Measurements from ENCODE around the gene LRRFIP1.

LRRFIP1 gene

GRCh38 chr2:237732070-237732469 lies 104.7 kb downstream of the LRRFIP1 start:
- Histone ChIP-seq H3K4me3 (no peak overlapping the region), H3K27ac (peak overlapping the region in 9 of 21 experiments; percentile 1 to 66 (median 49))

- no peak overlapping the region for H3K4me3 ChIP-seq
Observed at GRCh38 chr2:237732790-237733381, 105.5 kb downstream of the LRRFIP1 start.

GRCh38 chr2:237733677-237734300 lies 106.4 kb downstream of the LRRFIP1 start:
- Histone ChIP-seq H3K27ac (peak overlapping the region in 8 of 21 experiments; percentile 37 to 71 (median 52)), H3K4me3 (no peak overlapping the region)

More at GRCh38 chr2:237732790-237733381, 105.5 kb downstream of the LRRFIP1 start:
- H3K27ac ChIP-seq, result peak overlapping the region in 10 of 21 experiments; percentile 20 to 71 (median 50)

- Histone ChIP-seq H3K4me3 (no peak overlapping the region), H3K27ac (peak overlapping the region in 3 of 21 experiments; percentile 23 to 51 (median 43))
Observed at GRCh38 chr2:237734905-237735623, 107.7 kb downstream of the LRRFIP1 start.

GRCh38 chr2:237735798-237736197 lies 108.4 kb downstream of the LRRFIP1 start:
- H3K27ac ChIP-seq, result peak overlapping the region in 1 of 21 experiments; percentile 23
- H3K4me3 ChIP-seq, result no peak overlapping the region

- no peak overlapping the region for H3K4me3 ChIP-seq
- peak overlapping the region in 3 of 21 experiments; percentile 4 to 39 (median 35) for H3K27ac ChIP-seq
Observed at GRCh38 chr2:237736783-237737182, 109.4 kb downstream of the LRRFIP1 start.

- Histone ChIP-seq H3K27ac (peak overlapping the region in 3 of 21 experiments; percentile 4 to 39 (median 35)), H3K4me3 (no peak overlapping the region)
Observed at GRCh38 chr2:237737196-237737865, 109.9 kb downstream of the LRRFIP1 start.

GRCh38 chr2:237738255-237738654 lies 110.9 kb downstream of the LRRFIP1 start:
- Histone ChIP-seq H3K4me3 (no peak overlapping the region), H3K27ac (peak overlapping the region in 1 of 21 experiments; percentile 4)

- peak overlapping the region in 1 of 21 experiments; percentile 45 for H3K27ac ChIP-seq
Observed at GRCh38 chr2:237739101-237739500, 111.7 kb downstream of the LRRFIP1 start.

GRCh38 chr2:237742191-237742590 lies 114.8 kb downstream of the LRRFIP1 start:
- Histone ChIP-seq H3K4me3 (no peak overlapping the region), H3K27ac (peak overlapping the region in 1 of 21 experiments; percentile 52)

More at GRCh38 chr2:237739101-237739500, 111.7 kb downstream of the LRRFIP1 start:
- no peak overlapping the region for H3K4me3 ChIP-seq

- H3K27ac ChIP-seq, result peak overlapping the region in 1 of 21 experiments; percentile 52
Observed at GRCh38 chr2:237742614-237743013, 115.2 kb downstream of the LRRFIP1 start.

GRCh38 chr2:237743024-237743423 lies 115.6 kb downstream of the LRRFIP1 start:
- Histone ChIP-seq H3K4me3 (no peak overlapping the region), H3K27ac (peak overlapping the region in 5 of 21 experiments; percentile 12 to 54 (median 26))

More at GRCh38 chr2:237742614-237743013, 115.2 kb downstream of the LRRFIP1 start:
- H3K4me3 ChIP-seq, result no peak overlapping the region

- no peak overlapping the region for H3K4me3 ChIP-seq
- peak overlapping the region in 7 of 21 experiments; percentile 5 to 54 (median 26) for H3K27ac ChIP-seq
Observed at GRCh38 chr2:237743561-237744269, 116.3 kb downstream of the LRRFIP1 start.

- H3K4me3 ChIP-seq, result no peak overlapping the region
- peak overlapping the region in 2 of 21 experiments; percentile 28 to 29 for H3K27ac ChIP-seq
Observed at GRCh38 chr2:237744270-237744612, 116.9 kb downstream of the LRRFIP1 start.

GRCh38 chr2:237744613-237745249 lies 117.3 kb downstream of the LRRFIP1 start:
- H3K27ac ChIP-seq, result no peak overlapping the region
- no peak overlapping the region for H3K4me3 ChIP-seq

GRCh38 chr2:237745250-237745613 lies 117.8 kb downstream of the LRRFIP1 start:
- no peak overlapping the region for H3K27ac ChIP-seq
- H3K4me3 ChIP-seq, result no peak overlapping the region

- no peak overlapping the region for H3K4me3 ChIP-seq
- no peak overlapping the region for H3K27ac ChIP-seq
Observed at GRCh38 chr2:237746302-237747080, 119.1 kb downstream of the LRRFIP1 start.

GRCh38 chr2:237747189-237747588 lies 119.8 kb downstream of the LRRFIP1 start:
- no peak overlapping the region for H3K4me3 ChIP-seq
- H3K27ac ChIP-seq, result no peak overlapping the region
